Frontal cortex (tissue), 4 donors: ENCODE results near the gene TMTC4. TPM values are rescaled to one million over a fixed set of nuclear protein-coding genes. Genes with fewer than 3 reads are reported as not detected.
A peak's percentile ranks its signal among the peaks of the same experiment; 100 is the strongest.
"Not testable (repeated sequence)": the region's sequence is repeated elsewhere in the genome, so short reads cannot be mapped to it uniquely, and the experiment has no call there.

Experiments used
- DNase-seq, 2 donors: peaks; one replicate each; pipeline ENCODE4 v3.0.0; 2012; ENCODE audit warnings: low spot score in 2 of 2
- FAIRE-seq: peaks from 2 replicates; lab custom pipeline; 2012; peaks lifted over from hg19 to GRCh38; lab: Jason Lieb, UNC
- total RNA-seq: library from RNA; depleted of rRNA; stranded (reverse); fragments of >200 nt; gene quantifications from one replicate; pipeline ENCODE4 v1.2.3, GENCODE V29; 2014
- donor health status: control.
- donor health status: control.
- donor health status: control.

The TMTC4 gene
- total RNA-seq, 1 donor from 2014 or later, result 73.0 TPM

DNA sequence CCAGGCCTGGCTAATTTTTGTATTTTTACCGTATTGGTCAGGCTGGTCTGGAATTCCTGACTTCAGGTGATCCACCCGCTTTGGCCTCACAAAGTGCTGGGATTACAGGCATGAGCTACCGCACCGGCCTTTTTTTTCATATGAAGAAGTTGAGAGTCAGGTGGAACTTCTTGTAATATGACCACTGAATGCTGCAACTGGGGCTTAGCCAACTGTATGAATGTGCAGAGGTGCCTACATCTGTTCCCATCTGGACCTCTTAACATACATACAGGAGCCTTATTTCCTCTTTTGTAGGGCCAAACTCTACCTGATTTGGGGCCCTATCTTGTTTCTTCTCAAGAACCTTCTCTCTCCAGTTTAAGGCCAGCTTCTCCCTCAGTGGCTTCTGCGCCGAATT, 74.1 kb downstream of the TMTC4 start:
- no peak for DNase-seq
- FAIRE-seq, result no peak

DNA sequence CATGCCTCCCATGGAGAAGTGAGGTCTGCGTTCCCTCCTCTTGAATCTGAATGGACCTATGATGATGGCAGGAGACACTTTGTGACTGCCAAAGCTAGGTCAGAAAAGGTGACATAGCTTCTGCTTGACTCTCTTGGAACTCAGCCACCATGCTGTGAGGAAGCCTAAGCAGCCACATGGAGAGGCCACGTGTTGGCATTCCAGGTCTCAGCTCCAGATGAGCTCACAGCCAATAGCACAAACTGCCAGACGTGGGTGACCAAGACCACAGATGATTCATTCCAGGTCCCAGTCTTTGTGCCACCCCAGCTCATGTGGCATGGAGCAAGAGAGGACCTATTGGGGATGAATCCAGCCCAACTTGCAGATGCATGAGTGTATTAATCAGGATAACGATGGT, 77.3 kb downstream of the TMTC4 start:
- FAIRE-seq (no peak), DNase-seq (no peak)

DNA sequence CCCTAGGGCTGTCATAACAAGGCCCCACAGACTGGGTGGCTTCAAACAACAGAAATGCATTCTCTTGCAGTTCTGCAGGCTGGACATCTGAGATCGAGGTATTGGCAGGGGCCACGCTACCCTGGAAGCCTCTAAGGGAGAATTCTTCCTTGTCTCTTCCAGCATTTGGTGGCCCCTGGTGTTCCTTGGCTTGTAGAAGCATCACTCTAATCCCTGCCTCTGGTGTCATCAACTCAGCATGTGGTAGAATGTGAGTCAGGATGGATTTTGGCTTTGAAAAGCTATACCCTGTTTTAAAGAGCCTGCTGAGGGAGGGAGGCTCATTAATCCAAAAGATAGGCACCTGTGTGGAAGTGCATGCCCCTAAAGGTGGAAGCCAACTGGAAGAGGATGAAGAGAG, 78.1 kb downstream of the TMTC4 start:
- no peak for DNase-seq
- no peak for FAIRE-seq

DNA sequence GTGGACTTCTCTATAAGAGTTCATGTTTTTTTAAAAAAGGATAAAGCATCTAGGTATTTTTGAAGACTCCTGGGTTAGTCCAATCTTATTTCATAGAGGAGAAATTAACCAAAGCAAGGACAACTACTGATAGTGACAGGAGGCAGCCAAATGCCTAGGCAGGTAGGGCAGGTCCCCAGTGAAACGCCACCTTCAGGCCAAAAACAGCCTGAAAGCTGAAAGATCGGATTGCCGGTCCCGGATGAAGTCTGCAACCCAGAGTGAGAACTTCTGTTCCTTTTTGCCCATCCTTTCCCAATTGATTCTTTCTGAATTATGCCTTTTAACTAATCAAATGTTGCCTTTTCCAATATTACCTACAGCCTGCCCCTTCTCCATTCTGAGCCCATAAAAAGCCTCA, 79.9 kb downstream of the TMTC4 start:
- FAIRE-seq (no peak), DNase-seq (no peak)

DNA sequence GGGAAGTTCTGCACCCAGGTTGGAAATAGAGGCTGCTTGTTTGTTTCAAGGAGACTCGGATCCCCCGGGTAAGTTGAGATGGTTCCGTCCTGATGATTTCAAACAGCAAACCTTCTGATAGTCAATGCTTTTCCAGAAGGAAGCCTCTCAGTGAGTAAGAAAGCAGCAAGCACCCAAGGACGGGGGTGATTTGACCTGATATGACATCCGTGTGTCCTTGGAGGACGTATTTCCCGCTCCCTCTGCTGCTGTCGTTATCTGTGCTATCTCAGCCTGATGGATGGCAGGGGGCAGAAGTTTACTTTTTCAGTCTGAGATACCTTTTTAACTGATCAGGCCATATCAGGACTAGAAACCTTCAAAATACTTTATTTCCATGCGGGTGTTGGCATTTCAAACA, 80.3 kb downstream of the TMTC4 start:
- no peak for DNase-seq
- no peak for FAIRE-seq

DNA sequence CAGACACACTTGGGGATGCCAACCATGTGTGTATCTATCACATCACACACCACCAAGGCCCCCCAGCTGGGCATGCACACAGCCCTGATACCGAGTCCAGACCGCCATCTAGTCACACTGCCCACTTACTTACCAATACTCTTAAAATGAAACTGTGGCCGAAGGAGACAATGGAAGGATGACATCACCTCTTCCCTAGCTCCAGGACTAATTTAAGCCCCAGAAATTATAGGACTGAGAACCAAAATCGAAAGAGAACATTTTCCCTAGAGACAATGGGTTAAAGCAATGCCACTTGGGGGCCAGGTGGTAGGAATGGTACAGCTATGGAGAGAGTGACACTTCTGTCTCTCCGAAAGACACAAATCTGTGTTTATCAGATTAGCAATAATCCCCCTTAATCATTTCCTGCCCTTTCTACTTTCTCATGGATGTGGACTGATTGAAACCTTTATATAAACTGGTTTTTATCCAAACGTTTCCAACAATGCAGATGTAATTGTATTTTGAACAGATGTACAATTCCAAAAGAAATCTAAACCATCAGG, 85.3 kb downstream of the TMTC4 start:
- DNase-seq (no peak), FAIRE-seq (no peak)

DNA sequence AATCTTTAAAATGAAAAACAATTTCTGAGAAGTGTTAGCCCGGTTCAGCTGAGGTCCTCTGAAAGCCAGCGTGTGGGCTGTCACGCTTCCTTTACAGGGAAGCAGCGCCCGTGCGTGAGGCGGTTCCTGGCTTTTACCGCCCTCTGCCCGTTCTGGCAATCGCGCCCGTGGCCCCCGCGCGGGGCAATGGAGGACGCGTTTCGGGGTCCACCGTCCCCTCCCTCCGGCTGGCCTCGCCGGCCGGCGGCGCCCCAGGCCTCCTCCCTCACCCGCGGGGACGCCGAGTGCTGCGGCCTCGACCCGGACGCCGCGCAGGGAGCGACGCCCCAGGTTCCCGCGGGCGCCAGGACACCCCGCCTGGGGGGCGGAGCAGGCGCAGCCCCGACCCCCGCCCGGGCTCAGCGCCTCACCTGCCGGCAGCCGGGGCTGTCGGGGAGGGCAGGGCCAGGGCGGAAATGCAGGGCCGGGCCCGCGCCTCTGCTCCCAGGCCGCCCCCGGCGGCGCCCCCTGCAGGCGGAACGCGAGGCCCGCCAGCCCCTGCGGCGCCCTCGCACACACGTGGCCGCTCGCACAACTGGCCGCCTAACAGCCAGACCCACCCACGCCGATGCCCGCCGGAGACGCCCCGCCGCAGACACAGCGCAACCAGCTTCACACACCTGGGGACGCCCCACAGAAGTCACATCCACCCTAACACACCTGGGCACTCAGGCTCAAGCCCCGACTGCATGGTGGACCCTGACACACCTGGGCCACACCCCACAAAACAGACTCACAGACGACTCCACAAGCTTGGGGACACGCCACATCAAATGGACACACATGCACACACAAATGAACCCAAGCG, 86.0 kb downstream of the TMTC4 start, which contains the start of gene GGACT:
TSS of gene GGACT (minus strand) at position 459 of the 847 bp plus-strand sequence. CDS start 56,198 bp downstream, outside the sequence.
- DNase-seq (peak; percentile 65 to 79), FAIRE-seq (no peak)

DNA sequence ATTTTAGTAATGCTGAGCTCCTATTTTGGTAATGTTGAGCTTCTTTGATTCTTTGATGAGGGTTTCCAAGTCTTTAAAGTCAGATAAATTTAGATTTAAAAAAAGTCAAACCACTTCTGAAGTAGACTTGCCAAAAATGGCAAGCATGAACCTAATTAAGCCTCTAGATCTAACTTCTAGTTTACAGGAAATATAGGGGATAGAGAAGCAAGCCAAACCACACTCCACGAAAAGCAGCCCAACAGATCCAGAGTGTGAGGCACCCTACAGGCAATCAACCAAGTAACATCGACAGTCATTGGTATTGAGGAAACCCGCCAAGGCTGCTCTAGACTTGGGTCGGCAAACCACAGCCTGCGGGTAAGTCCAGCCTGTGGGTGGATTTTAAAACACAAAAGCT, 89.7 kb downstream of the TMTC4 start:
- no peak for DNase-seq
- no peak for FAIRE-seq

DNA sequence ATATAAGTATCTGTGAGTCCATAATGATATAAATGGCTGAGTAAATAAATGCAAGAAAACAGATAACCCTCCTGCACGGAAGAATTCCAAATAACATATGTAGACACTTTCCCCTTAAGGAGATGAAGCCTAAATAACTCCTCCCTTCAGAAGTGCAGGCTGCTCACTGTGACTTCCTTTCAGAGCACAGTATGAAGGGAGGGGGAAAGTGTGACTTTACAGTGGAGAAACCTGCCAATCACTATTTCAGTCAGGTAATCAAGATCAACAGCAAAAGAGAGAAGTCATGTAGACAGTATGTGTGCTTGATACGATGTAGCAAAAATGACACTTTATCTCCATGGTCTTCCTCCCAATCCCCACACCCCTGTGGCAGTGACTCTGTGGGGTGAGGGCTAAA, 93.1 kb downstream of the TMTC4 start:
- DNase-seq (no peak), FAIRE-seq (no peak)

DNA sequence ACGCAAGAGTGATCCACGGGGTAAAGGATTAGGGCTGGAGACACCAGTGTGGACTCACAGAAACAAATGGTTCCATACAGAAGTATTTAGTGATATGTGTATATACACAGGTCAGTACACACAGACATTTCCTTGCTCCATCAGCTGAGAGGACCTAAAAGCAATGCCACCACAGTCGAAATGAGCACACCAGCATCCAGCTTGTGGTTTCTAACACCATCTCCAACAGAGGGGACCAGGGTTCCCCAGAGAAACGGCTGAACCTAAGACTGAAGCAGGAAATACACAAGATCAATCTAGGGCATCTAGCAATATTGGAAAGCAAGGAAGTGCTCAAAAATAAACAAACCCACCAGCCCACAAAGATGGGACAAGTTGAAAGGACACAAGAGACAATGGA, 93.6 kb downstream of the TMTC4 start:
- no peak for DNase-seq
- FAIRE-seq, result no peak

DNA sequence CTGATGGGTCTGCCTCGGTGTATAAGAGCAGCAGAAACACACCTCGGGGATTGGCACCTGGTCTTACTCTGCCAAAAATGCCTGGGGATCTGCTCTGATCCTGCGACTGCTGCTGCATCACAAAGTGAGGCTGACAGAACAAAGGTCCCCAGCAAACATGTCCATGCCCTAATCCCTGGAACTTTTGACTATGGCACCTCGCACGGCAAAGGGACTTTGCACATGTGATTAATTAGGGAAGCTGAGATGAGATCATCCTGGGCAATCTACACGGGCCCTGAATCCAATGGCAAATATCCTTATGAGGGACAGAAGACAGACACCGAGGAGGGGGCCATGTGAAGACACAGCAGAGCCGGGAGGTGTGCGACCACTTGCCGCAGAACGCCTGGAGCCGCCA, 94.5 kb downstream of the TMTC4 start:
- FAIRE-seq, result no peak
- DNase-seq, result no peak

DNA sequence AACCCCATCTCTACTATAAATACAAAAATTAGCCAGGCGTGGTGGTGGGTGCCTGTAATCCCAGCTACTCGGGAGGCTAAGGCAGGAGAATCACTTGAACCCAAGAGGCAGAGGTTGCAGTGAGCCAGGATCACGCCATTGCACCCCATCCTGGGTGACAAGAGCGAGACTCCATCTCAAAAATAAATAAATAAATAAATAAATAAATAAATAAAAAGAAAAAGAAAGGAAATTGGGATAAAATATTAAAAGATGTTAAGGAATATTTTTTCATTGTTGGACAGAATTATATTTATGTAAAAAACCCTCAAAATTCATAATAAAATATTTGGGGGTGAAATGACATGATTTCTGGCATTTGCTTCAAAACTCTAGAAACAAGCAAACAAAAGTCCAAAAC, 97.4 kb downstream of the TMTC4 start:
- not testable (repeated sequence) for DNase-seq, FAIRE-seq

DNA sequence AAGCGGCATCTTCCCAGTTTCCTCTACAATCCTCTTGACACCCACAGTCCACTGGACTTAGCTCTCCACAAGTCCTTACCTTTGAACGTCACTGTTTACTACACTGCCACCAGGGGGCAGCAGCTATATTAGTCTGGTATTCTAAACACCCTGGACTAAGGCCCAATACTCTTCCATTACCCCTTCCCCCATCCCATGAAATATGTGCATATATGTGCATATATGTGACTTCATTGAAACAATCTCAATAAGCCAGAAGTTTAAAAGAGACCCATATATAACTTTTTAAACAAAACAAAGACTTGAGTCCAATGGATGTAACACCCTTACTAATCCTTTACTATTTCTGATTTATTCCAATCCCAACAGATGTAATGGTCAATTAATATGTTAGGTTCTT, 101.5 kb downstream of the TMTC4 start:
- DNase-seq (peak in 1 of 2 donors; percentile 46), FAIRE-seq (no peak)

DNA sequence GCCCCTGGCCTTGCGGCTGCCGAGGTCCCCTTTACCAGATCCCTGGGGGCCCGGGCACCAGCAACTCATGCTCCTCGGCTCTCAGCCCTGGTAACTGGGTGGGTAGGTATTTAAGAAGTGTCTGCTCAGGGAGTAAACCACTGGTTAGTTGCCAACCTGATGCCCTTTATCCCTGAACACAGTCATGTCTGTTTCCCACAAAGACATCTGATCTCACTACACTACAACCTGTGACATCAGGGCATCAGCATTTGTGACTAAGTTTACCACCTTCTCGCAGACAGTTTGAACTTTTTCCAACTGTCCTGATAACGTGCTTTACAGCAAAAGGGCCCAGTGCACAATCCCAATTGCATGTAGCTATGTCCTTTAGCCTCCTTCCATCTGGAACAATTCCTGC, 108.1 kb downstream of the TMTC4 start:
- no peak for DNase-seq
- FAIRE-seq, result no peak

DNA sequence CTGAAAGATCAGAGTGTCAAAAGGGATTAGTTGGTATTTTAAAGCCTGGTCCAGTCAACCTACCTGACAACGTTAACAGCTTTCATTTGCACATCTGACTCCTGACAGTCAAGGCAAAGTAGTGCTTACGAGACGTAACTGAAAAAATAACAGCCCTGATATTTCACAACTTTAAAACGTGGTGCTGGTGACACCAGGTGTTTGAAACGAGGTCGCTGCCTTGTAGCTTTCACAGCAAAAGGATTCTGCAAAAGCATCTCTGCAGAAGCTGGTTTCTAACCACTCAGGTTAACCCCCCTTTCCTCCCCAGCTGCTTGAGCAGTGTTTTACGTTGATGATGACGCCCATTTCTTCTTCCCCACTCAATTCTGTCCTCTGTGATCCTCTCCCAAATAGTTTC, 109.3 kb downstream of the TMTC4 start:
- DNase-seq (no peak), FAIRE-seq (no peak)

DNA sequence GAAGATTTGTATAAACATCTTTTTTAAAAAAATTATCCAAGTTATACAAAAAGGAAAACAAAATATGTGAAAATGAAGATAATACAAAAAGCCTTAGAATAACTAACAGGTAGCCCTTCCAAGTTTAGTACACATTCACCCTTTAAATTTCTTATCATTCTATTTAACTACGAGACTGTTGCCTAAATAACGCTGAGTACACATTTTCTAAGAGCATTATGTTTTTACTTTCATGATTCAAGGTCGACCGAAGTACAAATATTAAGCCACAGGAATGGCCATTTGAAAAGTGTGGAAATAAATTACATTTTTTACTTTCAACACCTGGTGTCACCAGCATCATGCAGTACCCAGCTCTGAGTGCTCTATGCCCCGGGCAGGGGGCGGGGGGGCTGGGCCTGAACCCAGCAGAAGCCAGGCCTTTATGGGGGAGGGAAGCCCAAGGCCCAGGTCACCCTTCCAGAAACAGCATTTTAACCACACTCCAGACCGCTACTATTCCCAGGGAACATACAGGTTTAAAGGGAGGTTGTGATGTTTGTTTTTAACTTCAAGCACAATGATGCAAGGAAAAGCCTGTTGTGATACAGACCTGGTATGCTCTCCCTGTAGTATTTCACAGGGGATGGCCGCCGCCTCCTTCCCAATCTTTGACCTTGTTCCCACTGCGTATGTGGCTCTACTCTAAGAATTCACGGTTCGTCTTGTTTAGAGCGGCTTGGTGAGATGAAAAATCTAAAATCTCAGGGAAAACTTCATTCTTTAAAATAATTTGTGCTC, 110.0 kb downstream of the TMTC4 start:
- DNase-seq (no peak), FAIRE-seq (no peak)

DNA sequence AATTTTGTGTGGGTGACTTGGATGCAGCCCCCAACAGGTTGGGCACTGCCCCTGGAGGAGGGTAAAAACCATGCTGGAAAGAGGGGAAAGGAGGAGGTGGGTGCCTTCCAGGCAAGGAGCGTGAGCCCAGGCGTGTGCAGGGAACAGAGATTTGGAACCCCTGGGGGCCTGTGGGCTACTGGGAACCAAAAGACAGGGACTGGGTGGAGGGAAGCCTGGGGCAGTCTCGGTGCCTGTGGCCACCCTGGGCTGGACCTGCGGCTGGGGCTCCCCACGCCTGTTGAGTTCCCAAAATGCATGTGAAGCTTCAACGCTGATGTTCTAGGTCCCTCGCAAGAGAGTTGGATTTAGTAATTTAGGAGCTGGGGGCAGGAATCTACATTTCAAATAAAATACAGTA, 110.8 kb downstream of the TMTC4 start:
- FAIRE-seq (no peak), DNase-seq (no peak)

DNA sequence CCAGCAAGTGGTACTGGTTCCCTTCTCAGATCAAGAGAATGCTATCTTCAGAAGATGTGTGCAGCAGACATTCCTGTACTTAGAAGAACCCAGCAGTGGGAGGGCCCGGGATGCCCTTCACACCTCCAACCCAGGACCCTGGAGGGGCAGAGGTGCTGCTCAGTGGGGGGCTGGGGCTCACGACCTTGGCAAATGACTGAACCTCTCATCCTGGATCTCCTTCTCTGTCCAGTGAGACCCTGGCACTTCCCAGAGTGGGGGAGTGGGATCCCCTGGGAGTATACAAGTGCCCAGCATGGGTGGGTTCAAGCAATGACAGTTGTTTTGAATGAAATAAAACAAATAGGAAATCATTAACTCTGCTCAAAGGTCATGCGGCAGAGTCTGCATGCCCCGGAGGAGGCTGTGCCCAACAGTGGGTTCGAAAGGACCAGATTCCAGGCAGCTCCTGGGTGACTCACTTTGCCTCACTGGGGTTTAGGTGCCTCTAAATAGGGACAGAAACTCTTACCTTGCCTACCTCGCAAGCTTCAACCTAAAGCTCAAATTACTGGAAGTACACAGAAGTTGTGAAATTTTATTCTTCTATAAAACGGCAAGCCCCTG, 112.9 kb downstream of the TMTC4 start:
- FAIRE-seq (no peak), DNase-seq (no peak)

DNA sequence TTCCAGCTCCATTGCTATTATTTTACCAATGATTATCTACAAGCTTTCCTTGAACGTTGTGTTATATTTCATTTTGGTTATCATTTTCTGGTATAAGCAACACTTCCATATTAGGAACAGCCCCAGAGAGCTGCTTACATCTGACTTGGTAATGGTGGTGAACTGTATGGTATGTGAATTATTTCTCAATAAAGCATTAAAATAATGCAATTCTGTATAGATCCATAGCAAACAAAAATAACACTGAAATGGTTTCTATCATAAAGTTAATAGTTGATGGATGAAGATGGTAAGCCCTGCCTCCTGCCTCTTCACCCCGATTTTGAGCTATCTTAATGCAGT, 113.5 kb downstream of the TMTC4 start:
- DNase-seq, result no peak
- FAIRE-seq, result no peak

DNA sequence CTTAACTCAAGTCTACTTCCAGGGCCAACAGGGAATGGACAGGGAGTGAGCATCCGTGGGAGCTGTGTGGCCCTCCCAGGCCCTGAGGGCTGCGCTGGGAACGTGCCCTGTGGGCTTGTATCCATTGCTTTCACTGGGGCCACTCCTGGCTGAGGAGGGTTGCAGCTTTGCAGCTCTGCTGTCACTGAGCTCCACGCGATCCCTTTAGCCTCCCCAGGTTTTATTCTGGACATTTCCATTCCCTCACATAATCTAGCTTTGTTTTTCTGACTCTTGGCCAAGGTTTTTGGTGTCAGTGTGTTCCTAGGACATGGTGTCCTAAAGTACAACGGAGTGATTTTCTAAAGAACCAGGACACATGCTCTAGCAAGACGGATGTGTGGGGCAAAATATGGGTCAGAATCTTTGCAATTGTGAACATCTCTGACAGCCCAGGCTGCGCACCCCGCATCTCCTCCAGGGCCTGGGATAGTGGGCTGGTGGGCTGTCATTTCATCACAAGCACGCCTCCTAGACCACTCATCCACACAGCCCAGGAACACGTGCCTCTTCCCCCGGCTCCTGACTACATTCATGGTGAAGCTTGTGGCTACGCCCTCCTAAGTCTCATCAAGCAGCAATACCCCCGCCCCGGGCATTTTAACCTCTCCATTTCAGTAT, 114.0 kb downstream of the TMTC4 start:
- peak in 1 of 2 donors; percentile 34 for DNase-seq
- no peak for FAIRE-seq
